Panc1 (cell line): ENCODE data around the gene U2AF1. TPM values are rescaled to one million over a fixed set of nuclear protein-coding genes. Genes with fewer than 3 reads are reported as not detected.
"Not testable (repeated sequence)": the region's sequence is repeated elsewhere in the genome, so short reads cannot be mapped to it uniquely, and the experiment has no call there.

Source experiments
- ATAC-seq: fragments of 200-7000 bp; cut with Tn5 transposase; 2 replicates; pipeline ENCODE4 v1.9.1; 2020; ENCODE audit warnings: mild to moderate bottlenecking, moderate library complexity
- BruUV-seq: library from RNA; stranded (reverse); fragments of 400-500 nt; replicated peaks from 2 replicates; lab custom pipeline; 2021; lab: Mats Ljungman, UMichigan
- CTCF ChIA-PET: fragments of 300-600 bp; sonication (Branson Sonifier 250); formaldehyde crosslinking; loops from one replicate; lab custom pipeline; 2022; ENCODE audit warnings: antibody characterized with exemption; lab: Charles Lee
- POLR2A ChIA-PET: fragments of 300-600 bp; sonication (Branson Sonifier 250); formaldehyde crosslinking; loops from one replicate; lab custom pipeline; 2022; ENCODE audit warnings: antibody characterized with exemption; lab: Charles Lee
- DNase-seq: peaks from one replicate; pipeline ENCODE4 v3.0.0-alpha.2; 2010; ENCODE audit warnings: low read depth, low spot score
- H3K27ac ChIP-seq: 2 replicates; pipeline ENCODE4 v1.5.1; 2011; ENCODE audit warnings: mild to moderate bottlenecking, low read length, inconsistent platforms
- H3K27me3 ChIP-seq: fragments of 200-500 bp; sonication (Bioruptor generic); 2 replicates; pipeline ENCODE4 v1.6.0; 2014; ENCODE audit warnings: low read length, inconsistent platforms; ENCODE audit not compliant: control insufficient read depth, insufficient read depth
- H3K36me3 ChIP-seq: fragments of 200-500 bp; sonication (Bioruptor generic); 2 replicates; pipeline ENCODE4 v1.5.1; 2014; ENCODE audit warnings: inconsistent platforms, mild to moderate bottlenecking, low read length, moderate library complexity; ENCODE audit not compliant: control insufficient read depth, insufficient read depth
- H3K4me1 ChIP-seq: 2 replicates; pipeline ENCODE4 v1.5.1; 2011; ENCODE audit warnings: inconsistent platforms, mild to moderate bottlenecking, low read length, moderate library complexity; ENCODE audit not compliant: control insufficient read depth, insufficient read depth
- H3K4me3 ChIP-seq, 2 experiments: 2 replicates each; pipeline ENCODE4 v1.5.1; 2011 to 2012; ENCODE audit warnings: low read depth in 2 of 2, low read length in 2 of 2, mild to moderate bottlenecking in 2 of 2, inconsistent platforms in 1 of 2, moderate library complexity in 1 of 2
- H3K9me3 ChIP-seq: fragments of 200-500 bp; sonication (Bioruptor generic); 2 replicates; pipeline ENCODE4 v1.5.1; 2014; ENCODE audit warnings: low read depth, mild to moderate bottlenecking, inconsistent platforms, low read length, moderate library complexity; ENCODE audit not compliant: control insufficient read depth, insufficient read depth
- in situ Hi-C: cut with HindIII; loops from 2 replicates; pipeline ENCODE4 v1.10.0; 2016; ENCODE audit warnings: low sequenced_read_pairs, low pct_unique_long_range_greater_than_20kb
- intact Hi-C: fragments of 100-400 bp; cut with micrococcal nuclease; formaldehyde crosslinking; loops from one replicate; pipeline ENCODE4 v1.10.0; 2022; ENCODE audit not compliant: unreplicated experiment
- total RNA-seq: library from RNA; stranded (reverse); gene quantifications from one replicate; pipeline ENCODE4 v1.2.1, GENCODE V29; 2021; ENCODE audit not compliant: unreplicated experiment

The U2AF1 gene
- total RNA-seq, 1 experiment from 2014 or later = 22.8 TPM

- H3K27me3 ChIP-seq, in situ Hi-C loops, intact Hi-C loops, H3K27ac ChIP-seq, H3K4me3 ChIP-seq, H3K4me1 ChIP-seq, CTCF ChIA-PET, POLR2A ChIA-PET, H3K9me3 ChIP-seq, H3K36me3 ChIP-seq, BruUV-seq, DNase-seq: not testable (repeated sequence)
- peak; percentile 69; the same call in 1 of the 2 replicates for ATAC-seq
These were observed 62.0 kb downstream of the U2AF1 start for GRCh38 chr21:43045165-43045875.

GRCh38 chr21:43044547-43044946, 62.8 kb downstream of the U2AF1 start:
- DNase-seq, H3K36me3 ChIP-seq, in situ Hi-C loops, H3K27ac ChIP-seq, CTCF ChIA-PET, POLR2A ChIA-PET, H3K27me3 ChIP-seq, H3K9me3 ChIP-seq, BruUV-seq, intact Hi-C loops, H3K4me3 ChIP-seq, H3K4me1 ChIP-seq: not testable (repeated sequence)
- 0 out of 2 replicates have a peak, but pooled peaks have one; percentile 29 for ATAC-seq

DNA sequence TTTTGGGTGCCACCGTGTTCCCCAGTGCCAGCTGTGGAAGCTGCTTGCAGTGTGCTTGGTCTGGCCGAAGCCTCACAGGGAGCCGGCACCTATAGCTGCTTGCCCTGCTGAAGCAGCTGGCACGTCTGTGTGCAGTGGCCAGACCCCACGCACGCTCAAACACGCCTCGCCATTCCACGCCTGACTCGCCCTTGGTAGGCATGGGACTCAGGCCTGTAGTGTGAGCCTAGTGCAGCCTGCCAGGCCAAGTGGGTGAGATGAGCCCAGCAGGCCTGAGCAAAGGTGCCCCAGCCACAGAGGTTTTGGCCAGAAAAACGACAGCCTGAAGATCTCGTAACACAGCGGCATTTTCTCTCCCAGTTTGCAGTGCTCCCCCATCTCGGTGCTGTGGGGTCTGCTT, 64.1 kb downstream of the U2AF1 start:
- POLR2A ChIA-PET, H3K9me3 ChIP-seq, DNase-seq, H3K4me3 ChIP-seq, H3K4me1 ChIP-seq, CTCF ChIA-PET, H3K36me3 ChIP-seq, ATAC-seq, BruUV-seq, H3K27me3 ChIP-seq, in situ Hi-C loops, intact Hi-C loops, H3K27ac ChIP-seq: not testable (repeated sequence)

Other genes with a start within 250 kb of the U2AF1 start
- gene WDR4, start 228.0 kb downstream of the U2AF1 start, total RNA-seq = 36.7 TPM
- 21.1 TPM for gene NDUFV3, start 214.3 kb downstream of the U2AF1 start, total RNA-seq
- gene ERVH48-1, start 181.9 kb downstream of the U2AF1 start, total RNA-seq = 0.05 TPM
- gene PKNOX1, start 133.0 kb downstream of the U2AF1 start, total RNA-seq = 16.5 TPM
- 62.5 TPM for gene CBS, start 31.7 kb downstream of the U2AF1 start, total RNA-seq
- 2.1 TPM for gene CRYAA, start 61.4 kb upstream of the U2AF1 start, total RNA-seq